Suprapubic skin (tissue), 4 donors: Measurements from ENCODE around the gene MVP. TPM values are rescaled to one million over a fixed set of nuclear protein-coding genes. Genes with fewer than 3 reads are reported as not detected.
"Not testable (repeated sequence)": the region's sequence is repeated elsewhere in the genome, so short reads cannot be mapped to it uniquely, and the experiment has no call there.

ENCODE experiments used
- DNase-seq, 2 donors: peaks; one replicate each; pipeline ENCODE4 v3.0.0-alpha.2; 2019; ENCODE audit warnings: low spot score in 2 of 2
- H3K27ac ChIP-seq: fragments of 200-600 bp; sonication (generic); one replicate; pipeline ENCODE4 v1.5.1; 2019
- H3K27me3 ChIP-seq: fragments of 200-600 bp; sonication (generic); one replicate; pipeline ENCODE4 v1.5.1; 2019
- H3K36me3 ChIP-seq: fragments of 200-600 bp; sonication (generic); one replicate; pipeline ENCODE4 v1.5.1; 2019
- H3K4me1 ChIP-seq: fragments of 200-600 bp; sonication (generic); one replicate; pipeline ENCODE4 v1.5.1; 2019
- H3K4me3 ChIP-seq: fragments of 200-600 bp; sonication (generic); one replicate; pipeline ENCODE4 v1.5.1; 2019; ENCODE audit warnings: mild to moderate bottlenecking
- H3K9me3 ChIP-seq: fragments of 200-600 bp; sonication (generic); one replicate; pipeline ENCODE4 v1.5.1; 2019
- EP300 ChIP-seq: sonication (generic); formaldehyde crosslinking; IDR thresholded peaks from one replicate; pipeline ENCODE4 v1.6.1; 2017; ENCODE audit warnings: antibody characterized with exemption
- POLR2A ChIP-seq, 2 donors: fragments of 450-650 bp; IDR thresholded peaks; one replicate each; pipeline ENCODE4 v1.6.1; 2017; ENCODE audit warnings: antibody characterized with exemption in 2 of 2, mild to moderate bottlenecking in 2 of 2, moderate library complexity in 2 of 2
- POLR2AphosphoS5 ChIP-seq, 3 donors: sonication (generic); formaldehyde crosslinking; IDR thresholded peaks; one replicate each; pipeline ENCODE4 v1.6.1; 2017; ENCODE audit warnings: antibody characterized with exemption in 3 of 3
- WGBS: methylation state at CpG from one replicate; pipeline ENCODE4 v1.1.5; 2018; 5-methylcytosine and 5-hydroxymethylcytosine counted together
- total RNA-seq, 4 donors: library from RNA; depleted of rRNA; stranded (reverse); fragments of >200 nt; gene quantifications; one replicate each; pipeline ENCODE4 v1.1.0, GENCODE V29; 2016
- TF ChIP-seq, protein P1 (sequence below), 2 donors: fragments of 200-600 bp in 1 of 2; fragments of 450-650 bp in 1 of 2; sonication (generic) in 1 of 2; IDR thresholded peaks; one replicate each; pipeline ENCODE4 v1.5.1; 2016 to 2019; ENCODE audit warnings: antibody characterized with exemption in 2 of 2, mild to moderate bottlenecking in 1 of 2, moderate library complexity in 1 of 2

MVP gene
- total RNA-seq, result 100 to 1,000 TPM in 1 of 4 donors, 10 to 100 TPM in 3; 54.9 to 104 (median 68.1) TPM

DNA sequence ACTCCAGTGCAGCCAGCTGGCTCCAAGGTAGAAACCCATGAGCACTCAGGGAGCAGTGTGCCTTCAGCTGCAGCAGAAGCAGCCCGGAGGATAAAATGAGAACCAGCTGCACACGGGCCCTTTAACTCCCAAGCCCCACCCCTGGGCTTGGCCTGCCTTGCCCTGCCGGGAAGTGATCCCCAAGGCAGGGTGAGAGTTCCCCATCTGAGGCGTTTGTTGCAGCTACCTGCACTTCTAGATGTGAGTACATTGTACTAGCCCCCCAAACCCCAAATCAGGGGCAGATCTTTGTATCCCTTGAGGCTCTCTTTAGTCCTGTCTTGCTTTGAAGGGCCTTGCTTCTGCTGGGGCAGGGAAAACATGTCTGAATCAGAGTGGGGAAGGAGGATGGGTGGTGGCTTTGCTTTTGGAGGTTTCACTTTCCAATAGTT, at the start of gene MVP:
Gene MVP (plus strand): TSS at position 192 of the 431 bp plus-strand sequence. CDS start 10,088 bp downstream, outside the sequence.
- WGBS, result 0% methylated on average over 1 of the region's 4 CpGs
- DNase-seq, result peak in 1 of 2 donors; percentile 78
- peak in 1 of 2 donors; percentile 56 for TF ChIP-seq POLR2A (IDR thresholded peaks at IDR 0.05)
- TF ChIP-seq POLR2AphosphoS5 (IDR thresholded peaks at IDR 0.05), result peak in 2 of 3 donors; percentile 20 to 52
- TF ChIP-seq, protein P1, sequence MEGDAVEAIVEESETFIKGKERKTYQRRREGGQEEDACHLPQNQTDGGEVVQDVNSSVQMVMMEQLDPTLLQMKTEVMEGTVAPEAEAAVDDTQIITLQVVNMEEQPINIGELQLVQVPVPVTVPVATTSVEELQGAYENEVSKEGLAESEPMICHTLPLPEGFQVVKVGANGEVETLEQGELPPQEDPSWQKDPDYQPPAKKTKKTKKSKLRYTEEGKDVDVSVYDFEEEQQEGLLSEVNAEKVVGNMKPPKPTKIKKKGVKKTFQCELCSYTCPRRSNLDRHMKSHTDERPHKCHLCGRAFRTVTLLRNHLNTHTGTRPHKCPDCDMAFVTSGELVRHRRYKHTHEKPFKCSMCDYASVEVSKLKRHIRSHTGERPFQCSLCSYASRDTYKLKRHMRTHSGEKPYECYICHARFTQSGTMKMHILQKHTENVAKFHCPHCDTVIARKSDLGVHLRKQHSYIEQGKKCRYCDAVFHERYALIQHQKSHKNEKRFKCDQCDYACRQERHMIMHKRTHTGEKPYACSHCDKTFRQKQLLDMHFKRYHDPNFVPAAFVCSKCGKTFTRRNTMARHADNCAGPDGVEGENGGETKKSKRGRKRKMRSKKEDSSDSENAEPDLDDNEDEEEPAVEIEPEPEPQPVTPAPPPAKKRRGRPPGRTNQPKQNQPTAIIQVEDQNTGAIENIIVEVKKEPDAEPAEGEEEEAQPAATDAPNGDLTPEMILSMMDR (IDR thresholded peaks at IDR 0.05), result no peak
- no peak for TF ChIP-seq EP300
- Histone ChIP-seq H3K27me3 (no peaks in the 10 kb centered on the region), H3K36me3 (peaks cover 12% of the 10 kb centered on the region), H3K9me3 (no peaks in the 10 kb centered on the region), H3K4me3 (peak within 1 kb of the TSS; percentile 63), H3K27ac (peak within 1 kb of the TSS; percentile 88), H3K4me1 (peaks cover 80% of the 10 kb centered on the region)

DNA sequence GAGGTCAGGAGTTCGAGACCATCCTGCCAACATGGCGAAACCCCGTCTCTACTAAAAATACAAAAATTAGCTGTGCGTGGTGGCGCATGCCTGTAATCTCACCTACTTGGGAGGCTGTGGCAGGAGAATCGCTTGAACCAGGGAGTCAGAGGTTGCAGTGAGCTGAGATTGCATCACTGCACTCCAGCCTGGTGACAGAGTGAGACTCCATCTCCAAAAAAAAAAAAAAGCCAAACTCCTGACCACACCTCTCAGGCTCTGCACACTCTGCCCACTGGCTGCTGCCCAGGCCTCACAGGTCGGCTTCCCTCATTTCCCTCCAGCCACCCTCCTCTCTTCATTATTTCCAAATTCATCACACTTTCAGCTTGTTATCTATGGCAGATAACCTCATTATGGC, 47.9 kb upstream of the MVP start:
- not testable (repeated sequence) for H3K4me1 ChIP-seq, H3K27me3 ChIP-seq, H3K36me3 ChIP-seq, H3K9me3 ChIP-seq, H3K27ac ChIP-seq, H3K4me3 ChIP-seq, DNase-seq
- WGBS, result 91% methylated on average over 6 of the region's 7 CpGs

DNA sequence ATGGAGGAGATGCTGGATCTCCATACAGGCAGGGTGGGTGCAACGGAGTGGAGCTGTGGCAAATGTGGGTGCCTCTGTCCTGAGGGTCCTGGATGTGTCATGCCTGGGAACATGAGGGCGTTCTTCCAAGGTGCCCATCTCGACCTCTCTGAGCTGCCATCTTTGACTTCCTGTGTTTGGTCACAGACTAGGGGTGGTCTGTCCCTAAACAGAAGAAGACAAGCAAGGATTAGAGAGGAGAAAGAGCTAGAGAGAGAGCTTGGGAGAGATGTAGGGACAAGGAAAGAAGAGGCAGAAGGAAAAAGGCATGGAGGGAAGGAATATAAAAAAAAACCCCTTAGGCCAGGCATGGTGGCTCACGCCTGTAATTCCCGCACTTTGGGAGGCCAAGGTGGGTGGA, 45.5 kb upstream of the MVP start:
- Histone ChIP-seq H3K4me1 (no peaks in the 10 kb centered on the region), H3K27ac (no peak overlapping the region), H3K36me3 (no peaks in the 10 kb centered on the region), H3K9me3 (no peaks in the 10 kb centered on the region), H3K27me3 (peaks cover 8% of the 10 kb centered on the region), H3K4me3 (no peak overlapping the region)
- WGBS, result 96% methylated on average over 5 of the region's 5 CpGs
- no peak for DNase-seq
- TF ChIP-seq POLR2AphosphoS5 (IDR thresholded peaks at IDR 0.05) (no peak), EP300 (no peak), POLR2A (IDR thresholded peaks at IDR 0.05) (no peak)
- TF ChIP-seq, protein P1 (IDR thresholded peaks at IDR 0.05), result no peak

DNA sequence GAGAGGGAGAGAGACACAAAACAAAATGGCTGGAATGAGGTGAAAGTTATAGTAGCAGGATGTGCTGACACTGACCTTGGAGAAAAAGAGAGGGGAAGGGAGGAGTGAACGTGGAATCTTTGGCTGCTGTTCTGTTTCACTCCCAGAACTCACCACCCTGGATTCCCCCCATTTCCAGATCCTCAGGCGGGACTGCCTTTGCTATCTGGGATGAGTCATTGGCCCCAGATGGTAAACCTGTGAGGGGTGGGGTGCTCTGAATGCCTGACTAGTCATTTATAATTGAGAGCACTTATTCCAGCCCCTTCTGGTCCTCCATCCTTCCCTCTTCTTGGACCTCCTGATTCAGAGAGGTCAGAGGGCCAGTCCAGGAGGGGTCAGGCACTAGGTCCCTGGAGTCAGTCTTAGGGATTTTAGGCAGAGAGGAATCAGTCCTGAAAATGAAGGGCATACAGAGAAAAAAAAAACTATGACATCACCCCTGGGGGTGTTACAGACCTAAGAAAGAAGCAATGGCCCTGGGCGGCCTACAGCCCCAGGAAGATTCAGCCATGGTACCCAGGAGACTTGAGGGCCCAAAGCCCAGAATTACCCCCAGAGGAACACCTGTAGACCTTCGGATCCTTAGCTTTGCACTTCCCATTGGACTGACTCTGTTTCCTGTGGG, 44.4 kb upstream of the MVP start:
- 57% methylated on average over 4 of the region's 4 CpGs for WGBS
- TF ChIP-seq POLR2A (IDR thresholded peaks at IDR 0.05) (no peak), POLR2AphosphoS5 (IDR thresholded peaks at IDR 0.05) (no peak)
- TF ChIP-seq, protein P1 (IDR thresholded peaks at IDR 0.05), result no peak
- DNase-seq, result no peak
- no peaks in the 10 kb centered on the region for H3K4me1 ChIP-seq
- H3K9me3 ChIP-seq, result no peaks in the 10 kb centered on the region
- H3K27ac ChIP-seq, result no peak overlapping the region
- H3K4me3 ChIP-seq, result no peak overlapping the region
- H3K27me3 ChIP-seq, result peaks cover 12% of the 10 kb centered on the region
- no peaks in the 10 kb centered on the region for H3K36me3 ChIP-seq

DNA sequence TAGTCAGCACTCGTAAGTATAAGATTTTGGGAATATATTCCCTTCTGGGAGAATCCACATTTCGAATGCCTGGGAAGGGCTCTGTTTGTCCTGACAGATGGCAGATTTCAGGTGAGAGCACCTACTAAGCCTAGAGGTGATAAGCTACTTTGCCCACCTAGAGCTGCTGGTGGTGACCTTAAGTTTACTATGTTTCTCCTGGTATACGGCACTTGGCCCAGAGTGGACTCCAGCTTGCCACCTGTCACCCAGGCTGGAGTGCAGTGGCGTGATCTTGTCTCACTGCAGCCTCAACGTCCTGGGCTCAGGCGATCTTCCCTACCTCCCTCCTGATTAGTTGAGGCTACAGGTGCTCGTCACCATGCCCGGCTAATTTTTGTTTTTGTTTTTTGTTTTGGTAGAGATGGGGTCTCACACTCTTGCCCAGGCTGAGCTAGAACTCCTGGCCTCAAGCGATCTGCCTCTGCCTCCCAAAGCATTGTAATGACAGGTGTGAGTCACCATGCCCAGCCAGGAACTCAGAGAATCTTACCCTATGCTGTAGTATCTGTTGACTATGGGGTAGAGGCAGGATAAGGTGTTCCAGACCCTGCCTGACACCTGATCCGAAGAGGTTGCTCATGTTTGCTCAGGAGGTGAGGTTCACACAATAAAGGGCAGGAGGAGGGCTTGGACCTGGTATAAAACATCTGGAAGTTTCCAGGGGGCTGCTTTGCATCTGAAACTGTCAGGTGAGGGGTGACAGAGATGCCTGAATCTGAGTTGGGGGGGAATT, 42.5 kb upstream of the MVP start, which contains the start of gene ZG16:
Gene ZG16 (plus strand): TSS at position 681 of the 775 bp plus-strand sequence. CDS start 1,011 bp downstream, outside the sequence.
- no peak for DNase-seq
- Histone ChIP-seq H3K27ac (no peak within 1 kb of the TSS), H3K4me3 (no peak within 1 kb of the TSS), H3K27me3 (peaks cover 12% of the 10 kb centered on the region), H3K4me1 (no peaks in the 10 kb centered on the region), H3K9me3 (no peaks in the 10 kb centered on the region), H3K36me3 (no peaks in the 10 kb centered on the region)
- WGBS, result 88% methylated on average over 10 of the region's 10 CpGs
- TF ChIP-seq POLR2A (IDR thresholded peaks at IDR 0.05) (no peak), POLR2AphosphoS5 (IDR thresholded peaks at IDR 0.05) (no peak), EP300 (no peak)
- TF ChIP-seq, protein P1 (IDR thresholded peaks at IDR 0.05), result no peak
